HepG2 (cell line): Measurements from ENCODE around the gene TIAM2. TPM values are rescaled to one million over a fixed set of nuclear protein-coding genes. Genes with fewer than 3 reads are reported as not detected.

Source experiments
- ATAC-seq: fragments of 200-7000 bp; cut with Tn5 transposase; 3 replicates; pipeline ENCODE4 v1.9.1; 2020; ENCODE audit warnings: mild to moderate bottlenecking, moderate library complexity
- BruUV-seq: library from RNA; stranded (reverse); fragments of 400-500 nt; replicated peaks from 2 replicates; lab custom pipeline; 2021; lab: Mats Ljungman, UMichigan
- CTCF ChIA-PET: fragments of 300-600 bp; formaldehyde crosslinking; extraction: SDS; loops from one replicate; lab custom pipeline; 2021; ENCODE audit warnings: low total read pairs, inconsistent platforms, low intra/inter-chr PET ratio; lab: Yijun Ruan, JAX
- POLR2A ChIA-PET: fragments of 350-600 bp; sonication (Branson Sonifier 250); formaldehyde crosslinking; loops from one replicate; lab custom pipeline; 2020; ENCODE audit warnings: antibody characterized with exemption, inconsistent platforms; lab: Yijun Ruan, JAX
- DNase-seq: peaks from one replicate; pipeline ENCODE4 v3.0.0-alpha.2; 2015; ENCODE audit warnings: low spot score
- FAIRE-seq: peaks from 3 replicates; lab custom pipeline; 2011; peaks lifted over from hg19 to GRCh38; lab: Jason Lieb, UNC
- H2AFZ ChIP-seq: one replicate; pipeline ENCODE4 v1.6.1; 2011; ENCODE audit warnings: low read length, inconsistent platforms
- H3K27ac ChIP-seq: fragments of 300-600 bp; 3 replicates; pipeline ENCODE4 v1.8.0; 2011; ENCODE audit warnings: mixed run types, mild to moderate bottlenecking, mixed read lengths, low read length, inconsistent platforms; ENCODE audit not compliant: insufficient read depth; ENCODE audit errors: extremely low read length
- H3K27me3 ChIP-seq, 2 experiments: fragments of 200-600 bp in 1 of 2; 2 replicates in 1 of 2; 3 replicates in 1 of 2; pipeline versions ENCODE4 v1.6.0 to v1.8.0; 2011; ENCODE audit warnings: low read length in 2 of 2, mild to moderate bottlenecking in 2 of 2, moderate library complexity in 2 of 2, inconsistent platforms in 1 of 2; ENCODE audit not compliant: insufficient read depth in 2 of 2, control insufficient read depth in 1 of 2
- H3K36me3 ChIP-seq, 2 experiments: fragments of 200-600 bp in 1 of 2; replicated peaks in 1 of 2; 2 replicates in 1 of 2; 3 replicates in 1 of 2; pipeline versions ENCODE4 v1.5.1 to v1.8.0; 2011; ENCODE audit warnings: low read length in 2 of 2, inconsistent platforms in 1 of 2; ENCODE audit not compliant: insufficient read depth in 2 of 2, control insufficient read depth in 1 of 2
- H3K4me1 ChIP-seq: 2 replicates; pipeline ENCODE4 v1.5.1; 2012; ENCODE audit warnings: low read length, inconsistent platforms; ENCODE audit not compliant: insufficient read depth
- H3K4me2 ChIP-seq: 2 replicates; pipeline ENCODE4 v1.6.0; 2011; ENCODE audit warnings: low read depth, low read length, inconsistent platforms
- H3K4me3 ChIP-seq, 3 experiments: fragments of 200-600 bp in 1 of 3; sonication (generic), shearing (Covaris generic) in 1 of 3; replicated peaks in 1 of 3; 2 replicates each; pipeline ENCODE4 v1.5.1; 2011 to 2016; ENCODE audit warnings: low read length in 3 of 3, inconsistent platforms in 2 of 3, low read depth in 2 of 3, mild to moderate bottlenecking in 2 of 3, control low read depth in 1 of 3, mixed read lengths in 1 of 3; ENCODE audit not compliant: insufficient read depth in 1 of 3
- H3K79me2 ChIP-seq: one replicate; pipeline ENCODE4 v1.6.1; 2011; ENCODE audit warnings: low read length, inconsistent platforms; ENCODE audit not compliant: insufficient read depth
- H3K9ac ChIP-seq: 2 replicates; pipeline ENCODE4 v1.6.0; 2011; ENCODE audit warnings: mild to moderate bottlenecking, low read depth, low read length, inconsistent platforms; ENCODE audit not compliant: insufficient read depth
- H3K9me3 ChIP-seq: 2 replicates; pipeline ENCODE4 v1.5.1; 2012; ENCODE audit warnings: mild to moderate bottlenecking, low read length
- H4K20me1 ChIP-seq: 2 replicates; pipeline ENCODE4 v1.6.0; 2011; ENCODE audit warnings: inconsistent platforms, mild to moderate bottlenecking, low read length, moderate library complexity; ENCODE audit not compliant: insufficient read depth
- MAFF ChIP-seq: IDR thresholded peaks from 2 replicates; pipeline ENCODE4 v1.6.1; 2011; ENCODE audit warnings: low read depth, low read length, improper control_type of control experiment
- MAFK ChIP-seq, 2 experiments: IDR thresholded peaks in 1 of 2; conservative IDR thresholded peaks in 1 of 2; 2 replicates each; pipeline ENCODE4 v1.6.1; 2011; ENCODE audit warnings: improper control_type of control experiment in 2 of 2, low read length in 2 of 2
- RARA ChIP-seq: IDR thresholded peaks from 2 replicates; pipeline ENCODE4 v1.6.1; 2016; ENCODE audit warnings: missing genetic modification reagents, missing compliant biosample characterization
- SIN3A ChIP-seq: IDR thresholded peaks from 2 replicates; pipeline ENCODE4 v1.6.1; 2011; ENCODE audit warnings: low read depth, mild to moderate bottlenecking, control low read depth, low read length, borderline replicate concordance
- THAP9 ChIP-seq: sonication (generic); formaldehyde crosslinking; IDR thresholded peaks from 2 replicates; pipeline ENCODE4; 2020; ENCODE audit warnings: missing genetic modification reagents, mild to moderate bottlenecking, borderline replicate concordance
- ZC3H13 ChIP-seq: sonication (generic); formaldehyde crosslinking; IDR thresholded peaks from 2 replicates; pipeline ENCODE4 v1.8.1; 2023; ENCODE audit warnings: mild to moderate bottlenecking, missing genetic modification reagents, moderate library complexity
- ZFY ChIP-seq: sonication (generic); formaldehyde crosslinking; IDR thresholded peaks from 2 replicates; pipeline ENCODE4 v1.4.0; 2020; ENCODE audit warnings: missing genetic modification reagents
- ZNF142 ChIP-seq: sonication (generic); formaldehyde crosslinking; IDR thresholded peaks from 2 replicates; pipeline ENCODE4 v1.4.0; 2020; ENCODE audit warnings: missing genetic modification reagents
- ZNF33B ChIP-seq: sonication (generic); formaldehyde crosslinking; IDR thresholded peaks from 2 replicates; pipeline ENCODE4 v1.5.1; 2020; ENCODE audit warnings: mild to moderate bottlenecking, missing genetic modification reagents
- ZNF652 ChIP-seq: IDR thresholded peaks from 2 replicates; pipeline ENCODE4 v1.6.1; 2016; ENCODE audit warnings: low read depth, borderline replicate concordance
- ZNF839 ChIP-seq: sonication (generic); formaldehyde crosslinking; IDR thresholded peaks from 2 replicates; pipeline ENCODE4 v1.4.0; 2020; ENCODE audit warnings: missing genetic modification reagents, mild to moderate bottlenecking, borderline replicate concordance
- ZSCAN20 ChIP-seq: sonication (generic); formaldehyde crosslinking; IDR thresholded peaks from 2 replicates; pipeline ENCODE4 v1.4.0; 2020; ENCODE audit warnings: missing genetic modification reagents, mild to moderate bottlenecking, borderline replicate concordance
- in situ Hi-C: cut with HindIII; loops from 2 replicates; pipeline ENCODE4 v1.10.0; 2017; ENCODE audit warnings: low pct_unique_long_range_greater_than_20kb; ENCODE audit not compliant: extremely low pct_ligation_motif_present
- intact Hi-C: fragments of 100-400 bp; cut with micrococcal nuclease; formaldehyde crosslinking; loops from one replicate; pipeline ENCODE4 v1.10.0; 2022; ENCODE audit not compliant: unreplicated experiment
- polyA plus RNA-seq, 8 experiments: library from polyadenylated mRNA; depleted of rRNA in 3 of 8; stranded (reverse) in 7 of 8; unstranded in 1 of 8; fragments of >200 nt; fragmentation: Illumina TruSeq in 4 of 8; extraction: Trizol in 4 of 8; gene quantifications; 2 replicates each; pipeline versions ENCODE4 v1.2.1 to v1.2.3, GENCODE V29; 2011 to 2016; ENCODE audit warnings: low read depth in 4 of 8, missing spikeins in 1 of 8, mixed read lengths in 1 of 8; ENCODE audit not compliant: insufficient read depth in 1 of 8
- total RNA-seq, 5 experiments: library from RNA; depleted of rRNA; stranded (reverse); fragments of >200 nt; fragmentation: Illumina TruSeq; extraction: Trizol; gene quantifications; 2 replicates each; pipeline ENCODE4 v1.2.3, GENCODE V29; 2016; ENCODE audit warnings: low read depth in 1 of 5

Gene TIAM2
- total and polyA plus RNA-seq, 2 of the 13 experiments (the other 11 are each of a cell fraction or from before 2014, with no cell fraction given), result 4.1 to 4.5 TPM

- Histone ChIP-seq H3K79me2 (no peaks in the 10 kb centered on the region), H3K9ac (no peak overlapping the region), H3K27ac (no peak overlapping the region)
- FAIRE-seq, result no peak
- DNase-seq, result no peak
- BruUV-seq, result no TSS peak
- TF ChIP-seq SIN3A (no peak), ZNF33B (CRISPR knock-in tag) (no peak), RARA (no peak), MAFF (peak; percentile 87), MAFK (conservative IDR thresholded peaks at IDR 0.05 in 1 of 2, IDR thresholded peaks at IDR 0.05 in 1 of 2; ENCODE audit: low read length in 2 of 2) (peak; percentile 87 to 92), ZFY (CRISPR knock-in tag) (no peak), ZC3H13 (CRISPR knock-in tag) (no peak), THAP9 (CRISPR knock-in tag) (no peak), ZSCAN20 (CRISPR knock-in tag) (no peak), ZNF652 (CRISPR knock-in tag) (no peak), ZNF142 (no peak), ZNF839 (CRISPR knock-in tag) (no peak)
- TF ChIP-seq, all 625 proteins: peak for 2
- POLR2A ChIA-PET, result interaction anchor here (0.6 to 0.7 kb wide), 2 partner anchors 12 to 299 kb away, joined by 3 read pairs; no protein-coding TSS in a partner anchor
- Histone ChIP-seq H4K20me1 (no peaks in the 10 kb centered on the region), H3K4me2 (no peak overlapping the region), H3K9me3 (no peaks in the 10 kb centered on the region), H3K27me3 (no peaks in the 10 kb centered on the region), H3K36me3 (no peaks in the 10 kb centered on the region), H3K4me3 (no peak overlapping the region), H2AFZ (no peak overlapping the region), H3K4me1 (0 out of 2 replicates have a peak, but pooled peaks cover 4% of the 10 kb centered on the region)
- intact Hi-C loops (no loop called here), in situ Hi-C loops (no loop called here)
- no peak for ATAC-seq
- CTCF ChIA-PET, result no interaction called here
These were observed 74.4 kb downstream of the TIAM2 start for GRCh38 chr6:155069543-155069942.
